Measurements from ENCODE around the gene ANKEF1. TPM values are rescaled to one million over a fixed set of nuclear protein-coding genes. Genes with fewer than 3 reads are reported as not detected.

Gene ANKEF1
- total and polyA plus RNA-seq, 7 experiments from 2014 or later, result 1.5 to 8.9 (median 5.8) TPM

Other genes with a start within 250 kb of the ANKEF1 start
- gene PAK5, start 195.9 kb upstream of the ANKEF1 start, total RNA-seq, result not detected
- not detected for gene PAK5, start 195.9 kb upstream of the ANKEF1 start, polyA plus RNA-seq
- under 1 TPM in 1 of 5 experiments, not detected in 4; 0.39 TPM for gene SNAP25, start 183.8 kb downstream of the ANKEF1 start, total RNA-seq
- gene SNAP25, start 183.8 kb downstream of the ANKEF1 start, polyA plus RNA-seq, result under 1 TPM in 1 of 2 donors, not detected in 1; 0.11 TPM

Measured in naive thymus-derived CD4-positive, alpha-beta T cell (primary cell).